Right lobe of liver (tissue), 6 donors: ENCODE results near the gene AFDN. TPM values are rescaled to one million over a fixed set of nuclear protein-coding genes. Genes with fewer than 3 reads are reported as not detected.

Source experiments
- ATAC-seq, 4 donors: fragments of 200-7000 bp; cut with Tn5 transposase; one replicate each; pipeline ENCODE4 v1.9.1; 2020; ENCODE audit warnings: mild to moderate bottlenecking in 4 of 4, moderate library complexity in 4 of 4
- DNase-seq, 3 donors: peaks; one replicate each; pipeline ENCODE4 v3.0.0-alpha.2; 2020
- H3K27ac ChIP-seq, 3 donors: fragments of 200-600 bp; one replicate each; pipeline ENCODE4 v1.8.0; 2022
- H3K27me3 ChIP-seq, 2 donors: fragments of 200-600 bp; one replicate each; pipeline ENCODE4 v1.8.0; 2022
- H3K36me3 ChIP-seq, 4 donors: fragments of 200-600 bp; sonication (generic) in 1 of 4; one replicate each; pipeline versions ENCODE4 v1.5.1 to v1.8.0; 2017 to 2022; ENCODE audit warnings: control low read depth in 1 of 4
- H3K4me1 ChIP-seq, 4 donors: fragments of 200-600 bp; sonication (generic) in 1 of 4; one replicate each; pipeline versions ENCODE4 v1.5.1 to v1.8.0; 2017 to 2022; ENCODE audit warnings: control low read depth in 1 of 4
- H3K4me3 ChIP-seq, 3 donors: fragments of 200-600 bp; one replicate each; pipeline ENCODE4 v1.8.0; 2022
- H3K9me3 ChIP-seq, 4 donors: fragments of 200-600 bp; sonication (generic) in 1 of 4; one replicate each; pipeline versions ENCODE4 v1.5.1 to v1.8.0; 2017 to 2022; ENCODE audit warnings: control low read depth in 1 of 4
- CTCF ChIP-seq, 4 donors: fragments of 200-600 bp in 3 of 4; fragments of 450-650 bp in 1 of 4; IDR thresholded peaks; one replicate each; pipeline versions ENCODE4 v1.5.1 to v1.8.0; 2016 to 2022; ENCODE audit warnings: antibody characterized with exemption in 4 of 4, mild to moderate bottlenecking in 2 of 4
- POLR2A ChIP-seq: fragments of 450-650 bp; IDR thresholded peaks from one replicate; pipeline ENCODE4 v1.6.1; 2017; ENCODE audit warnings: antibody characterized with exemption, mild to moderate bottlenecking
- WGBS: methylation state at CpG from one replicate; pipeline ENCODE4 v1.1.6; 2018; ENCODE audit warnings: low coverage, low lambda C conversion rate; ENCODE audit not compliant: insufficient coverage; ENCODE audit errors: missing lambda C conversion rate; 5-methylcytosine and 5-hydroxymethylcytosine counted together
- intact Hi-C, 2 donors: fragments of 100-400 bp; cut with DNase I; formaldehyde crosslinking; loops; one replicate each; pipeline versions ENCODE4 v1.11.2 to v1.14.1; 2022
- total RNA-seq, 6 experiments: library from RNA; depleted of rRNA in 2 of 6; stranded (reverse); fragments of >200 nt in 2 of 6; fragmentation: NEBNext Ultra II Directional in 3 of 6; extraction: Animal tissue kit (Norgen Biotek cat#: 25700) in 3 of 6; gene quantifications; one replicate each; pipeline versions ENCODE4 v1.1.0 to v1.2.4, GENCODE V29; 2016 to 2023
- donor health status: DM: no; HTN: yes; CAD: no.
- donor health status: DM: no; HTN: no; CAD: no.
- donor health status: DM: no; HTN: no; CAD: no.
- donor health status: DM: no; HTN: yes; CAD: no.
- donor health status: DM: no; HTN: yes; CAD: no.

AFDN gene
- total RNA-seq, 6 experiments from 2014 or later: 77.0 to 106 (median 85.5) TPM

GRCh38 chr6:167851370-167851952 is 24.8 kb downstream of the AFDN start:
- H3K9me3 ChIP-seq: no peaks in the 10 kb centered on the region
- no peak overlapping the region for H3K27ac ChIP-seq

GRCh38 chr6:167855825-167856425 is 29.2 kb downstream of the AFDN start:
- H3K4me3 ChIP-seq: no peak overlapping the region
- no peak for DNase-seq
- WGBS: 53% methylated on average over 6 of the region's 6 CpGs
- H3K4me1 ChIP-seq: peaks cover 0 to 44% (median 22%) of the 10 kb centered on the region in 4 donors
- no peaks in the 10 kb centered on the region for H3K36me3 ChIP-seq
- H3K9me3 ChIP-seq: no peaks in the 10 kb centered on the region
- H3K27ac ChIP-seq: peak overlapping the region in 2 of 3 donors; percentile 29 to 31
- TF ChIP-seq POLR2A (no peak), CTCF (IDR thresholded peaks at IDR 0.05) (no peak)
- no peaks in the 10 kb centered on the region for H3K27me3 ChIP-seq
- peak; percentile 38 to 81 (median 50) for ATAC-seq
- intact Hi-C loops: no loop called here

More at GRCh38 chr6:167851370-167851952, 24.8 kb downstream of the AFDN start:
- TF ChIP-seq POLR2A: no peak
- TF ChIP-seq CTCF (IDR thresholded peaks at IDR 0.05): no peak
- 85% methylated on average over 2 of the region's 2 CpGs for WGBS
- intact Hi-C loops: no loop called here
- Histone ChIP-seq H3K36me3 (no peaks in the 10 kb centered on the region), H3K27me3 (no peaks in the 10 kb centered on the region), H3K4me1 (peaks cover 0 to 22% (median 10%) of the 10 kb centered on the region in 4 donors), H3K4me3 (no peak overlapping the region)
- ATAC-seq (no peak), DNase-seq (no peak)

DNA sequence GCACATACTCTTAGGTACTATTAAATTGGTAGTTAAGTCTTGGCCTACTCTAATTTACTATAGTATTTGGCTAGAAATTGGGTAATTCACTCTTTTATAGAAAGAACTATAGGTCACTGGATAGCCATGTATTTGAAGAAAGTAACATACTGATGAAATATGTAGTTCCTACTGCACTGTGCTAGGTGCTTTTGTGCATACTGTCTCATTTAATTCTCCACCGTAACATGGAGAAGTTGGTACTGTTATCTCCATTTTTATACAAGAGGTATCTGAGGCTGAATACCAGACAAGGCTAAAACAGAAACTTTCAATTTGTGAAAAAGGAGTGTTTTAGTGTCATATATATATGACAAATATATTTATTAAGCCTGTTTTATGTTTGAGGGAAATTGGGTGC is 29.8 kb downstream of the AFDN start:
- Histone ChIP-seq H3K27me3 (no peaks in the 10 kb centered on the region), H3K4me3 (no peak overlapping the region), H3K27ac (no peak overlapping the region), H3K9me3 (no peaks in the 10 kb centered on the region), H3K36me3 (no peaks in the 10 kb centered on the region), H3K4me1 (peaks cover 0 to 44% (median 22%) of the 10 kb centered on the region in 4 donors)
- DNase-seq: no peak
- intact Hi-C loops: no loop called here
- no peak for ATAC-seq
- TF ChIP-seq POLR2A (no peak), CTCF (IDR thresholded peaks at IDR 0.05) (no peak)
- 93% methylated on average over 1 of the region's 1 CpG for WGBS

DNA sequence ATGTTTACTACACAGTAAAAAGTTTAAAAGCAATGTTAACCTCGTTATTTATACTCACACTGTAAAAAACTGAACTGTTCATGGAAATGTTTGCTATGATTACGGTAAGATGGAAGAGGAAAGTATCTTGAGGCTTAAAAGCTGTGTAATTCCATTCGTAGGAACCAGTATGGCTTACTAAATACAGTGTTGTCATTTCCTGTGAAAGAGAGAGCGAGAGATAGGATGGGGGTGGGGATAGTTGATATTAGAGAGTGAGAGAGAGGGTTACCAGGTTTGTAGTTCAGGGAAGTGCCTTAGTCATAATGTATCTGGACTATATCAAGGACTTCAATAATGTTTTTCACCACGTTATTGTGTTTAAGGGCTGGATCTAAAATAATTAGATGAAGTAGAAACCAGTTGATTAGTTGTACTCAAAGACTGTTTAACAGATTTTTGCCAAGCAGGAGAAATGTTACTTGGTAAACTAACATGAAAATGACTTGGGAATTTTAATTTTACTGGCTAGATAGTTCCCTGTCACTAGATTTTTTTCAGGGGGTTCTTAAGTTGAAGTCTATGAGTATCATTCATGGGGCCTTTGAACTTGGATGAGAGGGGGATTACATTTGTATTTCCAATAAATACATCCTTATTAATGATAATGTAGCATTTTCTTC is 30.4 kb downstream of the AFDN start:
- DNase-seq (no peak), ATAC-seq (peak in 2 of 4 donors; percentile 11 to 49)
- H3K27ac ChIP-seq: peak overlapping the region in 2 of 3 donors; percentile 17 to 30
- 45% methylated on average over 5 of the region's 5 CpGs for WGBS
- peaks cover 0 to 44% (median 22%) of the 10 kb centered on the region in 4 donors for H3K4me1 ChIP-seq
- no peaks in the 10 kb centered on the region for H3K27me3 ChIP-seq
- H3K4me3 ChIP-seq: no peak overlapping the region
- H3K9me3 ChIP-seq: no peaks in the 10 kb centered on the region
- H3K36me3 ChIP-seq: no peaks in the 10 kb centered on the region
- TF ChIP-seq CTCF (IDR thresholded peaks at IDR 0.05) (no peak), POLR2A (no peak)
- intact Hi-C loops: no loop called here
